Testis (tissue), 3 donors: Measurements from ENCODE around the gene MTIF2. TPM values are rescaled to one million over a fixed set of nuclear protein-coding genes. Genes with fewer than 3 reads are reported as not detected.

ENCODE experiments used
- polyA plus RNA-seq: library from polyadenylated mRNA; stranded (reverse); fragments of 350-450 nt; fragmentation: Illumina TruSeq; extraction: RNeasy Lipid Tissue Mini Kit (QIAGEN cat#74804); gene quantifications from one replicate; pipeline ENCODE4 v1.2.3, GENCODE V29; 2014; ENCODE audit warnings: low read depth, low replicate concordance; ENCODE audit not compliant: insufficient read depth
- small RNA-seq, 2 donors: library from RNA; depleted of rRNA; stranded (forward); fragments of <200 nt; gene quantifications; one replicate each; pipeline ENCODE3, GENCODE V24; 2016
- total RNA-seq, 2 donors: library from RNA; depleted of rRNA; stranded (reverse); fragments of >200 nt; gene quantifications; one replicate each; pipeline ENCODE4 v1.2.3, GENCODE V29; 2016

MTIF2 gene
- total and polyA plus RNA-seq, 3 donors from 2014 or later: 15.0 to 23.9 (median 19.6) TPM

Small RNA genes within 50 kb of the gene (small RNA-seq; reads per million reads assigned to genes)
- gene RF00019: 0 reads per million in 2 donors

Other genes with a start within 250 kb of the MTIF2 start
- gene RTN4, start 218.8 kb downstream of the MTIF2 start, total RNA-seq: 100 to 1,000 TPM; 107 to 112 TPM
- gene RTN4, start 218.8 kb downstream of the MTIF2 start, polyA plus RNA-seq: 183 TPM
- gene CLHC1, start 36.9 kb downstream of the MTIF2 start, total RNA-seq: 10 to 100 TPM in 1 of 2 donors, 1 to 10 TPM in 1; 7.9 to 14.6 TPM
- gene CLHC1, start 36.9 kb downstream of the MTIF2 start, polyA plus RNA-seq: 21.2 TPM
- gene RPS27A, start 36.5 kb downstream of the MTIF2 start, total RNA-seq: 100 to 1,000 TPM; 371 to 618 TPM
- 857 TPM for gene RPS27A, start 36.5 kb downstream of the MTIF2 start, polyA plus RNA-seq
- gene CCDC88A, start 150.6 kb upstream of the MTIF2 start, total RNA-seq: 100 to 1,000 TPM; 121 to 180 TPM
- gene CCDC88A, start 150.6 kb upstream of the MTIF2 start, polyA plus RNA-seq: 26.5 TPM